ENCODE results near the gene PCYT1A. TPM values are rescaled to one million over a fixed set of nuclear protein-coding genes. Genes with fewer than 3 reads are reported as not detected.

PCYT1A gene
- total and polyA plus RNA-seq, 2 of the 13 experiments (the other 11 are each of a cell fraction or from before 2014, with no cell fraction given): 26.4 to 45.3 TPM

- TF ChIP-seq, protein P1, sequence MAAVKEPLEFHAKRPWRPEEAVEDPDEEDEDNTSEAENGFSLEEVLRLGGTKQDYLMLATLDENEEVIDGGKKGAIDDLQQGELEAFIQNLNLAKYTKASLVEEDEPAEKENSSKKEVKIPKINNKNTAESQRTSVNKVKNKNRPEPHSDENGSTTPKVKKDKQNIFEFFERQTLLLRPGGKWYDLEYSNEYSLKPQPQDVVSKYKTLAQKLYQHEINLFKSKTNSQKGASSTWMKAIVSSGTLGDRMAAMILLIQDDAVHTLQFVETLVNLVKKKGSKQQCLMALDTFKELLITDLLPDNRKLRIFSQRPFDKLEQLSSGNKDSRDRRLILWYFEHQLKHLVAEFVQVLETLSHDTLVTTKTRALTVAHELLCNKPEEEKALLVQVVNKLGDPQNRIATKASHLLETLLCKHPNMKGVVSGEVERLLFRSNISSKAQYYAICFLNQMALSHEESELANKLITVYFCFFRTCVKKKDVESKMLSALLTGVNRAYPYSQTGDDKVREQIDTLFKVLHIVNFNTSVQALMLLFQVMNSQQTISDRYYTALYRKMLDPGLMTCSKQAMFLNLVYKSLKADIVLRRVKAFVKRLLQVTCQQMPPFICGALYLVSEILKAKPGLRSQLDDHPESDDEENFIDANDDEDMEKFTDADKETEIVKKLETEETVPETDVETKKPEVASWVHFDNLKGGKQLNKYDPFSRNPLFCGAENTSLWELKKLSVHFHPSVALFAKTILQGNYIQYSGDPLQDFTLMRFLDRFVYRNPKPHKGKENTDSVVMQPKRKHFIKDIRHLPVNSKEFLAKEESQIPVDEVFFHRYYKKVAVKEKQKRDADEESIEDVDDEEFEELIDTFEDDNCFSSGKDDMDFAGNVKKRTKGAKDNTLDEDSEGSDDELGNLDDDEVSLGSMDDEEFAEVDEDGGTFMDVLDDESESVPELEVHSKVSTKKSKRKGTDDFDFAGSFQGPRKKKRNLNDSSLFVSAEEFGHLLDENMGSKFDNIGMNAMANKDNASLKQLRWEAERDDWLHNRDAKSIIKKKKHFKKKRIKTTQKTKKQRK (IDR thresholded peaks at IDR 0.05; ENCODE audit: low read length): no peak
- TF ChIP-seq, protein P2, sequence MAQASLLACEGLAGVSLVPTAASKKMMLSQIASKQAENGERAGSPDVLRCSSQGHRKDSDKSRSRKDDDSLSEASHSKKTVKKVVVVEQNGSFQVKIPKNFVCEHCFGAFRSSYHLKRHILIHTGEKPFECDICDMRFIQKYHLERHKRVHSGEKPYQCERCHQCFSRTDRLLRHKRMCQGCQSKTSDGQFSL (CRISPR knock-in tag; IDR thresholded peaks at IDR 0.05): peak; percentile 62; the same call in 1 of the 2 replicates
- TF ChIP-seq ZNF790 (CRISPR knock-in tag; IDR thresholded peaks at IDR 0.05; ENCODE audit: borderline replicate concordance) (no peak; the same call in 1 of the 2 replicates), SMAD9 (CRISPR knock-in tag; IDR thresholded peaks at IDR 0.05) (0 out of 2 replicates have a peak, but pooled peaks have one; percentile 60), ETS1 (CRISPR knock-in tag; IDR thresholded peaks at IDR 0.05) (no peak; the same call in 1 of the 2 replicates), MAX (IDR thresholded peaks at IDR 0.05) (peak; percentile 64; the same call in 1 of the 2 replicates), RBFOX2 (IDR thresholded peaks at IDR 0.05; ENCODE audit: low read depth, low read length) (peak; percentile 89), RFXANK (CRISPR knock-in tag; IDR thresholded peaks at IDR 0.05) (no peak), ZNF256 (CRISPR knock-in tag; conservative IDR thresholded peaks at IDR 0.05) (peak; percentile 71), ZNF75D (CRISPR knock-in tag; IDR thresholded peaks at IDR 0.05; ENCODE audit: borderline replicate concordance) (no peak), TAF15 (IDR thresholded peaks at IDR 0.05; ENCODE audit: low read depth, low read length, poor library complexity, severe bottlenecking) (no peak), NBN (conservative IDR thresholded peaks at IDR 0.05) (no peak), ZNF383 (CRISPR knock-in tag; IDR thresholded peaks at IDR 0.05; ENCODE audit: borderline replicate concordance) (no peak), AGO1 (IDR thresholded peaks at IDR 0.05; ENCODE audit: low read depth, low read length, poor library complexity, severe bottlenecking) (no peak), MAFG (CRISPR knock-in tag; IDR thresholded peaks at IDR 0.05) (peak; percentile 72), SATB2 (CRISPR knock-in tag; IDR thresholded peaks at IDR 0.05) (no peak)
- TF ChIP-seq, protein P3, sequence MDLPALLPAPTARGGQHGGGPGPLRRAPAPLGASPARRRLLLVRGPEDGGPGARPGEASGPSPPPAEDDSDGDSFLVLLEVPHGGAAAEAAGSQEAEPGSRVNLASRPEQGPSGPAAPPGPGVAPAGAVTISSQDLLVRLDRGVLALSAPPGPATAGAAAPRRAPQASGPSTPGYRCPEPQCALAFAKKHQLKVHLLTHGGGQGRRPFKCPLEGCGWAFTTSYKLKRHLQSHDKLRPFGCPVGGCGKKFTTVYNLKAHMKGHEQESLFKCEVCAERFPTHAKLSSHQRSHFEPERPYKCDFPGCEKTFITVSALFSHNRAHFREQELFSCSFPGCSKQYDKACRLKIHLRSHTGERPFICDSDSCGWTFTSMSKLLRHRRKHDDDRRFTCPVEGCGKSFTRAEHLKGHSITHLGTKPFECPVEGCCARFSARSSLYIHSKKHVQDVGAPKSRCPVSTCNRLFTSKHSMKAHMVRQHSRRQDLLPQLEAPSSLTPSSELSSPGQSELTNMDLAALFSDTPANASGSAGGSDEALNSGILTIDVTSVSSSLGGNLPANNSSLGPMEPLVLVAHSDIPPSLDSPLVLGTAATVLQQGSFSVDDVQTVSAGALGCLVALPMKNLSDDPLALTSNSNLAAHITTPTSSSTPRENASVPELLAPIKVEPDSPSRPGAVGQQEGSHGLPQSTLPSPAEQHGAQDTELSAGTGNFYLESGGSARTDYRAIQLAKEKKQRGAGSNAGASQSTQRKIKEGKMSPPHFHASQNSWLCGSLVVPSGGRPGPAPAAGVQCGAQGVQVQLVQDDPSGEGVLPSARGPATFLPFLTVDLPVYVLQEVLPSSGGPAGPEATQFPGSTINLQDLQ (CRISPR knock-in tag; IDR thresholded peaks at IDR 0.05): no peak
Observed at GRCh38 chr3:196287440-196288140, at the start of gene PCYT1A (continued).
